ENCODE measurements around the gene HS1BP3.

Gene HS1BP3

DNA sequence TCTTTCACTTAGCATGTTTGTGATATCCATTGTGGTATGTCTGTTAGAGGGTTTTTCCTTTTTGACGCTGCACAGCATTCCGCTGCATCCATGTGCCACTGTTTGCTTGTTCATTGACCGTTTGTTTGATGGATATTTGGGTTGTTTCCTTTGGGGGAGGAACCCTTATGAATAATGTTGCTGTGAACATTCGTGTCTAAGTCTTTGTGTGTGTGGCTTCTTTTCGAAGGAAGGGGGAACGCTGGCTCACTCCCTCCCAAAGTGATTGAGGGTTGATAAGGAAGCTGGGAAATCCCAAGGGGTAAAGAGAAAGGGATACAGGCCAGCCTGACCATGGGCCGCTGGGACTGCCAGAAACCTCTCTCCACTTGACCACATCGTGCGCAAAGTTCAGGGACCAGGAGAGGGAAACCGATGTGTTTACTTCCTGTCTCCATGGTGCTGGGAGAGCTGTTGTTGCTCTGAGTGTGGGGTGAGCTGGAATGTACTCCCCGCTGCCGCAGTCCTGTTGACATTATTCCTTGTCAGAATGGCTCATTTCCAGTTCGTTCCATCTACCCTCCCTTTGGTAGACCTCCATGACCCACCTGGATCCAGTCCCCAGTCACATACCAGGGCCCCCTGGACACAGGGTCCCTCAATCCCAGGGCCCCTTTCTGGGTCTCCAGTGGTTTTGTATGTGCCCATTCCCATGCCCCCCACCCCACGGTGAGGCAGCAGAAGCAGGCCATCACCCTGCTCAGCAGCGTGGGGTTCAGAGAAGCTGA is 39.6 kb downstream of the HS1BP3 start:
- H4K20me1 ChIP-seq (ENCODE audit: low read depth, low read length): no peaks in the 10 kb centered on the region
- H3K9ac ChIP-seq (ENCODE audit: low read length): no peak overlapping the region
- H3K4me2 ChIP-seq (ENCODE audit: low read depth, low read length, poor library complexity, severe bottlenecking): no peak overlapping the region
- H3K4me3 ChIP-seq (ENCODE audit: insufficient read depth, low read length, poor library complexity, severe bottlenecking): no peak overlapping the region
- no peaks in the 10 kb centered on the region for H3F3A ChIP-seq (ENCODE audit: insufficient read depth)
- no peaks in the 10 kb centered on the region for H3K79me2 ChIP-seq (ENCODE audit: insufficient read depth, low read length)
- no peaks in the 10 kb centered on the region for H3K9me2 ChIP-seq (replicated peaks; ENCODE audit: insufficient read depth, low read length)
- H3K27me3 ChIP-seq (ENCODE audit: low read length): no peaks in the 10 kb centered on the region
- no peaks in the 10 kb centered on the region for H3K9me3 ChIP-seq (ENCODE audit: insufficient read depth, low read length)
- no peak overlapping the region for H2AFZ ChIP-seq (ENCODE audit: low read depth, low read length, severe bottlenecking)
- no peaks in the 10 kb centered on the region for H3K36me3 ChIP-seq (ENCODE audit: low read length)
- TF ChIP-seq EZH2phosphoT487 (conservative IDR thresholded peaks at IDR 0.05; ENCODE audit: low read length): no peak
- TF ChIP-seq CTCF (IDR thresholded peaks at IDR 0.05; ENCODE audit: insufficient read depth, low read length, poor library complexity, severe bottlenecking): no peak
- no peak overlapping the region for H3K27ac ChIP-seq (ENCODE audit: low read depth, low read length)

- Histone ChIP-seq H4K20me1 (ENCODE audit: low read depth, low read length) (no peaks in the 10 kb centered on the region), H3K79me2 (ENCODE audit: insufficient read depth, low read length) (no peaks in the 10 kb centered on the region), H3K4me2 (ENCODE audit: low read depth, low read length, poor library complexity, severe bottlenecking) (no peak overlapping the region), H3K27me3 (ENCODE audit: low read length) (no peaks in the 10 kb centered on the region), H3F3A (ENCODE audit: insufficient read depth) (no peaks in the 10 kb centered on the region), H3K9me2 (replicated peaks; ENCODE audit: insufficient read depth, low read length) (no peaks in the 10 kb centered on the region), H3K9ac (ENCODE audit: low read length) (no peak overlapping the region), H3K9me3 (ENCODE audit: insufficient read depth, low read length) (no peaks in the 10 kb centered on the region), H3K36me3 (ENCODE audit: low read length) (no peaks in the 10 kb centered on the region), H3K4me3 (ENCODE audit: insufficient read depth, low read length, poor library complexity, severe bottlenecking) (no peak overlapping the region), H2AFZ (ENCODE audit: low read depth, low read length, severe bottlenecking) (no peak overlapping the region), H3K27ac (ENCODE audit: low read depth, low read length) (no peak overlapping the region)
- TF ChIP-seq EZH2phosphoT487 (conservative IDR thresholded peaks at IDR 0.05; ENCODE audit: low read length) (no peak), CTCF (IDR thresholded peaks at IDR 0.05; ENCODE audit: insufficient read depth, low read length, poor library complexity, severe bottlenecking) (no peak)
Observed at GRCh38 chr2:20609995-20610357, 40.9 kb downstream of the HS1BP3 start.

DNA sequence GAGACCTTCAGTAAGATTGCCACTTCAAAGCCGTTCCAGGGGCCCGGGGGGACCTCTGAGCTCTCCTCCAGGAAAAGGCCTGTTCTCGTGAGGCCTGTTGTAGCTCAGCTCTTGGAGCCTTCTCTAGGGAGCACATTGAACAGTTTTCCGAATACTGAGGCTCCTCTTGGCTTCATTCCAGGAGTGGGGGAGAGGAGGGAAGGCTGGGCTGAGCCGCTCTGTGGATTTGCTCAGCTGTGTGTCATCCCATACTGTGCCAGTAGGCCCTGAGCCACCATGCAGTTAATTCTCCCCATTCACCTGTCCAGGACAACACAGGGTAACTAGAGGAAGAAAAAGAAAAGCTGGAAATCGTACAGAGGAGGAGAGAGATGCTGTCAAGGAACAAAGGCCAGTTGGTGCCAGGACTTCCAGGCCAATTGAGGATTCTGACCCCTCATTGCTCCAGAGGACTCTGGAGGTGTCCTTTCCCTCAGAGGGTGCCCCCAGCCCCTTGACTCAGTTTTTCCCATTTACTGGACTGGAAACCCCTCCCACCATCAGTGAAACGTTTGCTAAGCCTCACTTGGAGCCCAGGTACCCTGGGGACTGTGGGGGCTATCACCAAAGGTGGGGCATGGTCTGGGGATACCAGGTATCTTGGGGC is 41.4 kb downstream of the HS1BP3 start:
- no peaks in the 10 kb centered on the region for H3F3A ChIP-seq (ENCODE audit: insufficient read depth)
- H3K9me2 ChIP-seq (replicated peaks; ENCODE audit: insufficient read depth, low read length): no peaks in the 10 kb centered on the region
- no peak overlapping the region for H2AFZ ChIP-seq (ENCODE audit: low read depth, low read length, severe bottlenecking)
- TF ChIP-seq EZH2phosphoT487 (conservative IDR thresholded peaks at IDR 0.05; ENCODE audit: low read length) (no peak), CTCF (IDR thresholded peaks at IDR 0.05; ENCODE audit: insufficient read depth, low read length, poor library complexity, severe bottlenecking) (no peak)
- H3K36me3 ChIP-seq (ENCODE audit: low read length): no peaks in the 10 kb centered on the region
- H3K27ac ChIP-seq (ENCODE audit: low read depth, low read length): no peak overlapping the region
- H3K79me2 ChIP-seq (ENCODE audit: insufficient read depth, low read length): no peaks in the 10 kb centered on the region
- H3K27me3 ChIP-seq (ENCODE audit: low read length): no peaks in the 10 kb centered on the region
- no peaks in the 10 kb centered on the region for H4K20me1 ChIP-seq (ENCODE audit: low read depth, low read length)
- no peak overlapping the region for H3K9ac ChIP-seq (ENCODE audit: low read length)
- no peak overlapping the region for H3K4me3 ChIP-seq (ENCODE audit: insufficient read depth, low read length, poor library complexity, severe bottlenecking)
- H3K4me2 ChIP-seq (ENCODE audit: low read depth, low read length, poor library complexity, severe bottlenecking): no peak overlapping the region
- no peaks in the 10 kb centered on the region for H3K9me3 ChIP-seq (ENCODE audit: insufficient read depth, low read length)
